TTC549 (cell line): ENCODE results near the gene CHST9.
"Not testable (repeated sequence)": the region's sequence is repeated elsewhere in the genome, so short reads cannot be mapped to it uniquely, and the experiment has no call there.

Experiments
- FAIRE-seq: peaks from 2 replicates; lab custom pipeline; 2012; peaks lifted over from hg19 to GRCh38; lab: Jason Lieb, UNC

The CHST9 gene

GRCh38 chr18:27093290-27093689, 91.8 kb downstream of the CHST9 start:
- FAIRE-seq = not testable (repeated sequence)

- FAIRE-seq = no peak
Observed at GRCh38 chr18:27081701-27082100, 103.4 kb downstream of the CHST9 start.

GRCh38 chr18:27075828-27076227, 109.3 kb downstream of the CHST9 start:
- FAIRE-seq = no peak

GRCh38 chr18:27073404-27073830, 111.7 kb downstream of the CHST9 start:
- FAIRE-seq = no peak

GRCh38 chr18:27064673-27065072, 120.4 kb downstream of the CHST9 start:
- no peak for FAIRE-seq

GRCh38 chr18:27062802-27063201, 122.3 kb downstream of the CHST9 start:
- no peak for FAIRE-seq

- no peak for FAIRE-seq
Observed at GRCh38 chr18:27061488-27062095, 123.5 kb downstream of the CHST9 start.

GRCh38 chr18:27057519-27058234, 127.4 kb downstream of the CHST9 start:
- no peak for FAIRE-seq

GRCh38 chr18:27054926-27055325, 130.2 kb downstream of the CHST9 start:
- no peak for FAIRE-seq

GRCh38 chr18:27049969-27050368, 135.1 kb downstream of the CHST9 start:
- no peak for FAIRE-seq

GRCh38 chr18:27045342-27045741, 139.8 kb downstream of the CHST9 start:
- no peak for FAIRE-seq

- no peak for FAIRE-seq
Observed at GRCh38 chr18:27042177-27042576, 142.9 kb downstream of the CHST9 start.

GRCh38 chr18:27040796-27041195, 144.3 kb downstream of the CHST9 start:
- FAIRE-seq = no peak

GRCh38 chr18:27033722-27034121, 151.4 kb downstream of the CHST9 start:
- FAIRE-seq = no peak

- FAIRE-seq = no peak
Observed at GRCh38 chr18:27030421-27030820, 154.7 kb downstream of the CHST9 start.

- no peak for FAIRE-seq
Observed at GRCh38 chr18:27022477-27022876, 162.6 kb downstream of the CHST9 start.

GRCh38 chr18:27017901-27018500, 167.1 kb downstream of the CHST9 start:
- FAIRE-seq = peak; percentile 47

- no peak for FAIRE-seq
Observed at GRCh38 chr18:27014841-27015240, 170.3 kb downstream of the CHST9 start.

GRCh38 chr18:27010784-27011183, 174.3 kb downstream of the CHST9 start:
- FAIRE-seq = no peak

GRCh38 chr18:27009293-27009692, 175.8 kb downstream of the CHST9 start:
- no peak for FAIRE-seq

GRCh38 chr18:27008575-27008974, 176.5 kb downstream of the CHST9 start:
- FAIRE-seq = no peak

- FAIRE-seq = no peak
Observed at GRCh38 chr18:27007880-27008279, 177.2 kb downstream of the CHST9 start.

GRCh38 chr18:27005589-27005988, 179.5 kb downstream of the CHST9 start:
- no peak for FAIRE-seq
